Hippocampal formation (tissue), 2 donors: Measurements from ENCODE around the gene FRMD4B.
A peak's percentile ranks its signal among the peaks of the same experiment; 100 is the strongest.

ENCODE experiments used
- DNase-seq, 2 donors: peaks; one replicate each; lab custom pipeline; 2025; lab: John Stamatoyannopoulos, UW

FRMD4B gene

DNA sequence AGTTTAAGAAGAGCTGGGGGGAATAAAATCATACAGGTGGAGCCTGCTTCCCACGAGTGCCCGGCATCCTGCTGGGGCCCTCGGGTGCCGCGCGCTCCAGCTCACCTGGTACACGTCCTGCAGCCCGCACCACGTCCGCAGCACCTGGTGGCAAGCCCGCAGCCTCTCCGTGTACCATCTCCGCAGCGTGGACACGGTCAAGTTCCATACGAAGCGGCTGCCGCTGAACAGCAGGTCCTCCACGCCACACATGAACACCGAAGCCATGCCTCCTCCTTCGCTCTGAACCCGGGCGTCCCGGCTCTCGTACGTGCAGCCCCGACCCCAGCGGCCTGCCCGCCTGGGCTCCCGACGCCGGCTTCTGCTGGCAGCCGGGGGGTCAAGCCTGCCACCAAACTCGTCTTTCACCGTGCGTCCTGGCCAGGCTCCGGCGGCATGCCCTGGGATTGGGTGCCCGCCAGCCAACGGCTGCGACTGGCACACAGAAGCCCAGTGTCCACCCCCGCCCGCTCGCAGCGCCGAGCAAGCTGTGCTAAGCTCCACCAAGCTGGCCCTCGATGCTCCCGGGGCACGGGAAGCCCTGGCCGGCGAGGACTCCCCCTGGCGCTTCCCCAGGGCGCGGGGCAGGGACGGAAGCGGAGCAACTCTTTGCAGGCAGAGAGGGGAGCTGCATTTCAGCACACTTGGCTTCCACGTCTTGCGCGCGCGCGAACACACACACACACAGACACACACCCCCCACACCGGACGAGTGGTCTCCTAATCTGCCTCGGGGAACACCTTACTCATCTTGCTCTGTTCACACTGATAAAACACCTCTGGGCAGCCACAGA is at the start of gene FRMD4B:
TSS of gene FRMD4B (minus strand) at position 366 of the 833 bp plus-strand sequence. CDS start at position 267, 99 bp downstream.
- peak; percentile 70 to 92 for DNase-seq

DNA sequence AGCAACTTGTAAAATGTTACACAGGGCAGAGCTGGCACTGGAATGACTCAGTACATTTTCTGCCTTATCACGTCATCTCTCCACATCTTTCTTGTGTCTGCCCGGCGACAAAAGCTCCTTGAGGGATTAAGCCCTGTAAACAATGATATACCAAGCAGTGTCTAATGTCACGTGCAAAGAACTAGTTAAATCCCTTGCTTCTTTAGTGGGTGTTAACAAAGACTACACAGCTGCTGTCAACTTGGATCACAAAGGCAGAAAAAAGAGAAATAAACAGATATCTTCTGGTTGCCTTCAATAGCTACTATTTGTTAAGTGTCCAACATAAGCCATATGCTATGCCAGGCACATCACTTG is 48.1 kb upstream of the FRMD4B start:
- no peak for DNase-seq

DNA sequence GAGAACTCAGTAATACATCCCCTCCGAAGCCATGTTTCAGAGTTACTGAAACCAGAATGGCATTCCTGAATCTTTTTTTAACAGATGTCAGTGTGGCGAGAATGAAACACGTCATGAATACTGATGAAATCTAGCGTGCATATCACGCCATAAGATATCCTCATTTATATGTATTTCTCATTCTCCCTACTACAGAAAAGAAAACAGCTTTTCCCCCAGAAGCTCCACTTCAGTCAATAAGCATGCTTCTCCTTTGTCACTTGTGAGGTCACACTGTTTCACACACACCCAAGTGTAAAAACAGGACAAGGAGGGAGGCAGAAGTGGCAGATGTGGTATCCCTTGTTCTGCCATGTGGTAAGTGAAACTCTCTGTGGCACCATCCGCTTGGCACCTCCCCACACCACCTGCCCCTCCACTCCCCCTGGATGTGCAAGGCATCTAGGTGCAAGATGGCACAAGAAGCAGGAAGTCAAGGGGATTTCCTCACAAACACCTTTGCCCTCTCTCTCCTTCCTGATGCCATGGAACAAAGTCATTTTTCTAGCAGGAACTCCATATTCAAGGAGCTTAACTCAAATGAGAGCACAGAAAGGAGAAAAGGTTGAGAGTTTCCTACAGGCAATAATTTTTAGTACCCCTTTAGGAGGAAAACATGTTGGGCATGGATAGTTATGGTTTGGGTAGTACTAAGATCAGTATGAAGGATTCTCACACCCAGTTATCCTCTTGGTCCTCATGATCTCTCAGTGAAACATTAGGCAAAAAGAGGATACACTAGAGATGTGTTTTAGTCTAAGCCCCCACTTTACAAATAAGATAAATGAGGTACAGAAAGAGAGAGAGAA is 47.5 kb upstream of the FRMD4B start:
- DNase-seq = no peak

- DNase-seq = no peak
These were observed 42.9 kb upstream of the FRMD4B start for GRCh38 chr3:69428657-69429255.

DNA sequence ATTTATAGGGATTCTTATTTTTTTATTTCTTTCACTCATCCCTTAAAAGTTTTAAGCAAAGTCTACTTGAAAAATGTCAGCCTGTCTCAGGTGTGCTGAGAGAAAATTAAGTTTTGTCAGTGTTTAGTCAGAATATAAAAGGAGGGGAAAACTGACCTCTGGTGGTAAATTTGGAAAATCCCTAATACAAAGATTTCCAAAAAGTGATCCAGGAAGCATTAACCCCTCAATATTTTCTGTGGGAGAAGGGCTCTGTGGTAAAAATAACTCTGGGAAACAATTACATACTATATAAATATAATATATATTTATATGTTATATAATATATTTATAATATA is 41.0 kb upstream of the FRMD4B start:
- DNase-seq = no peak

DNA sequence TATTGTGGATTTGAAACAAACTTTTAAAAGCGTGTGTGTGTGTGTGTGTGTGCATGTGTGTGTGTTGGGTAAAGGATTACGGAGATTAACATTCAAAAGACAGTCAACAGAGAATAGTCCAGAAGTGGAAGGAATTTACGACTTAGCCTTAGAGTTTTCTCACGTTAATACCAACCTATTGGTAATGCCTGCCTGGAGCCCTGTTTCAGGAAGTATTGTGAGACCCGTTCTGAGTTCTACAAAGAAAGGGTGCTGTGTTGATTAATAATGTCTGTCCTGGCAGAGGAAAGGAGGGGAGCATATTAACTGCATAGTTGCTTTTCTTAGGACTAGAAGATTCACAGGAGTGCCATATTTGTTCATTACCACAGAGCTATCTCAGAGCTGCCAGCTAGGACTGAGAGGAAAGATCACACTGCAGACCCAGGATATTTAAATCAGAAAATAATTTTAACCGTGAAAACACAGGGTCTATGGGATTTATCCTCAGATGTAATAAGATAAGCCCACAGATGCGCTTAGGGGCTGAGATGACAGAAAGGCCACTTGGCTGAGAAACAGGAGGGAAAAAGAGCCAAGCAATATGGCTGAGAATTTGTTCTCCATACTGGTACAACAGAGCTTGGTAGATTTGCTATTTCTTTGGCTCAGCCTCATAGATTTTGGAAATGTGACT is 40.5 kb upstream of the FRMD4B start:
- DNase-seq = no peak

DNA sequence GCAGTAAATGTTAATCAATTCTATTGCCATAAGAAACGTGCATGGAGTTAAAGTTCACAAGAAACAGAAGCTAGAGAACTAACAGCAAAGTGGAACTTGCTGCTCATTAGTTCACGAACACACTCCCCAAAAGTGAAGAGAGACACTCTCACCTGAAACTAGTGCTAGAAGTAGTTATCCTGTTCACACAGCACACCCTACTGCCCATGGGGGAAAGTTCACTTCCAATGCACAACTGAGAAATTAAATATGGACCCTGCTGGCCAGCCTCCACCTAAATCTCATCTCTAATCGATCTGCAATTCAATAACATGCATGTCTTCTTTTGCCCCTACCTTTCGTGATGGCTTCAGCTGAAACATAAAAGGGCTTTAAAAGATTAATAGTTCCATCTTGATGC is 39.4 kb upstream of the FRMD4B start:
- DNase-seq = no peak

DNA sequence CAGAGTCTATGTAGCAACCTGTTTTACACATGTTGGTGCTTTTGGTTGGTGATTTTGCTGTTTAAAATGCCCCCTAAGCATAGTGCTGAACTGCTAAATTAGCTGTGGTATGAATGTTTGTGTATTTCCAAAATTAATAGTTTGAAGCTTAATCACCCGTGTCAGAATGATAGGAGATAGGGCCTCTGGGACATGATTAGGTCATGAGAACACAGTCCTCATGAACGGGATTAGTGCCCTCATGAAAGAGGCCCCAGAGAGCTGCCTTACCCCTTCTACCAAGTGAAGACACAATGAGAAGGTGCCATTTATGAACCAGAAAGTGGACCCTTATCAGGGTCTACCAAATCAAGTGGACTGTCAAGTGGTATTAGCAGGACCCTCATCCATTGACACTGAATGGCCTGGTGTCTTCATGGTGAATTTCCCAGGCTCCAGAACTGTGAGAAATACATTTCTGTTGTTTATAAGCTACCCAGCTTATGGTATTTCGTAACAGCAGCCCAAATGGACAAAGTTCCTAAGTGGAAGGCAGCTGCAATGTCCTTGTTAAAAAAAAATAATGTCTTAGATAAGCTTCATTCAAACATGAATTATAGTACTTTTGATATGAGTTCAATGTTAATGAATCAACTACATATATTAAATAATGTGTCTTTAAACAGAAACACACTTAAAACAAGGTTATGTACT is 37.7 kb upstream of the FRMD4B start:
- DNase-seq = no peak

DNA sequence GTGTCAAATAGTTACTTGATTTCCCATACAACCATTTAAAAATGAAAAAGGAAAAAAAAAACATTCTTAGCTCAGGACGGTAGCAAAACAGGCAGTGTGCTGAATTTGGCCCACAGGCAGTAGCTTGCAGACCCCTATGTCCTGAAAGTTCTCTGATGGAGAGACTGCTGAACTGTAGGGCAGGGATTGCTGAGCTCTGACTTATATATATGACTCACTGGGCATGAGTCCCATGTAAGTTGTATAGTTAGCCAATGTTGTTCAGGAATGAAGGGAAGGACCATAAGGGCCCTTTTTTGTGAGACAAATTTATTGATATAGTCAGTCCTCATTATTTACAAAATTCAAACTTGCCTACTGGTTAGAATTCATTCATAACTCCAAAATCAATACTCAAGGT is 36.9 kb upstream of the FRMD4B start:
- no peak for DNase-seq

DNA sequence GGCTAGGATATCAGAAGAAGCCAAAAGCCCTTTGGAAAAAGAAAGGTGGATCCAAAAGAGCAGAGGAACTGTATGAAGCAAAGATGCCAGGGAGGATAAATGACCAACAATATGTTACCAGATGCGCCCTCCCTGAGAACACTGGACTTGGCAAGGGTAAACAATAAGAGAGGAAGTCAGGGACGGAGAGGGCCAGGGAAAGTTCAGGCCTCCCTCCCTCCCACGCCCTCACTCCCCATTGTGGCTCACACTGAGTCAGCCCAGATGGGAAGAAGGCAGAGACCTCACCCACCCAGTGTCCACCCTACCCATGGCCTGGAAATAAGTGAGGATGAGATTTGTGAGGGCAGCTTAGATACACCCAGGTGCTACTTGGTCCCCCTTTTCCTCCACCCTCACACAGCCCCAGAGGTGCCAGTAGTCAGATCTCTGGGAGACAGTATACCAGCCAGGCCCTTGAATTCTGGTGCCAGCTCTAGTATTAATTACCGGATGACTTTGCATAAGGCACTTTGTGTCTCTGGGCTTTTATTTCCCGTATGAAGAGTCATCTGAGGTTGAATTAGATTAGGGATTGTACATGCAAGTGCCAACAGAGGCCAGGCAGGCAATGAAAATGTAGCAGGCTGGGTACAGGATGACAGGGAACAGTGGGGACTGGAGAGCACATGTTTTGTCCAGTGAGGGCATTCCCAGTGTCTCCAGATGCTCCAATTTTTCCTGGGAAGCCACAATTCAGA is 35.1 kb upstream of the FRMD4B start:
- DNase-seq = no peak

GRCh38 chr3:69419276-69419675 is 33.4 kb upstream of the FRMD4B start:
- DNase-seq = no peak

DNA sequence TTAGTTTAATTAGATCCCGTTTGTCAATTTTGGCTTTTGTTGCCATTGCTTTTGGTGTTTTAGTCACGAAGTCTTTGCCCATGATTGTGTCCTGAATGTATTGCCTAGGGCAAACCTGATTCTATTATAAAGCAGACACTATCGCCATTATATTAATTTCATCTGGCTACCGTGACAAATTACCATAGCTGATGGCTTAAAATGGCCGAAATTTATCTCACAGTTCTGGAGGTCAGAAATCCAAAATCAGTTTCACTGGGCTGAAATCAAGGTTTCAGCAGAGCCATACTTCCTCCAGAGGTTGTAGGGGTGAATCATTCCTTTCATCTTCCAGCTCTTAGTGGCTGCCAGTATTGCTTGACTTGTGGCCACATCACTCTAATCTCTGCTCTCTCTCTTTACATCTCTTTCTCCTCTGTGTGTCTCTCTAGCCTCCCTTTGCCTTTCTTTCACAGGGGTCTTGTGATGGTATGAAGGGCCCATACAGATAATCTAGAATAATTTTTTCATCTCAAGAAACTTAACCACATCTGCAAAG is 31.7 kb upstream of the FRMD4B start:
- no peak for DNase-seq

GRCh38 chr3:69413551-69414207 is 27.8 kb upstream of the FRMD4B start:
- no peak for DNase-seq

DNA sequence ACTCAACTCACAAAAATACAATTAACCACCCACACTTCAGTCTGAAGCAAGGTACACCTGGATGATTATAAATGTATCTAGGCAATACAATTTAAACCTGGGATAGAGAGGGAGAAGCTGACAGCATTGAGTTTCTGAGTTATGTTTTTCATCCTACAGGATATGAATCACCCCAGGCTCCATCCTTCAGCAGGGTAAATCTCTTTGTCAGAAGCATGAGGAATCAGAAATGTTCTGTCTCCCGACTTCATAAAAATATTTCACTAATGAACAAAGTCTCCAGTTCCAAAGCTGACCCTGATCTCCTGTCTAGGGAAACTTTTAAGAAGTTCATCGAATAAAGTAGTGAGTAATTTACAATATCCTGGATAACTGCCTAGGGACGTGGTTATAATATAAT is 25.5 kb upstream of the FRMD4B start:
- no peak for DNase-seq

GRCh38 chr3:69410301-69410700 is 24.4 kb upstream of the FRMD4B start:
- DNase-seq = peak; percentile 48 to 56

GRCh38 chr3:69409831-69410230 is 23.9 kb upstream of the FRMD4B start:
- DNase-seq = no peak

- DNase-seq = peak in 1 of 2 donors; percentile 21
These were observed 23.1 kb upstream of the FRMD4B start for GRCh38 chr3:69409011-69409410.

- DNase-seq = no peak
These were observed 22.7 kb upstream of the FRMD4B start for GRCh38 chr3:69408542-69408941.

GRCh38 chr3:69407908-69408307 is 22.0 kb upstream of the FRMD4B start:
- DNase-seq = no peak

DNA sequence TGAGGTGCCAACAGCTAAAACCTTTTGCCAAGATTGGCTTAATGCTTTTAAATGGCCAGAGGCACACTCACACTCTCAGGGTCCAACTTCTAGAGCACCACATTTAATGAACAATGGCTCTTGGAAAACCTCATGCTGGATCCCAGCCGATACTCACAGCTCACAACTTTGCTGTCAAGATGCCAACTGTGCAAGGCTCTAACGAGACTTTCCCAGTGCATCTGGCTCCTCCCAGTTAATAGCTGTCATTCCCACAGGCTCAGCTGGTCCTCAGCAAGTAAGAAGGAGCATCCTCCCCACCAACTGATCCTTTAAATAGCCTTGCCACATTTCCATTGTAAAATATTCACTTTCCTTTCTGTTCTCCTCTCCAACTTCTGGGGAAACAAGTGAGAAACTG is 20.3 kb upstream of the FRMD4B start:
- DNase-seq = peak; percentile 8 to 20
